NCI-H1105 (cell line): Measurements from ENCODE around the gene PDXP.
"Not testable (repeated sequence)": the region's sequence is repeated elsewhere in the genome, so short reads cannot be mapped to it uniquely, and the experiment has no call there.

Experiments
- DNase-seq: peaks from one replicate; lab custom pipeline; 2025; lab: John Stamatoyannopoulos, UW

The PDXP gene

GRCh38 chr22:37674951-37675929 is 16.7 kb downstream of the PDXP start, which contains the start of gene LGALS1:
Gene LGALS1 (plus strand): TSS chr22:37675636. CDS start chr22:37675703, 67 bp downstream.
- peak; percentile 67 for DNase-seq

- DNase-seq = no peak
Observed at GRCh38 chr22:37675930-37676735, 17.6 kb downstream of the PDXP start.

GRCh38 chr22:37676736-37677492 is 18.4 kb downstream of the PDXP start:
- no peak for DNase-seq

GRCh38 chr22:37677493-37677974 is 19.0 kb downstream of the PDXP start:
- no peak for DNase-seq

- no peak for DNase-seq
Observed at GRCh38 chr22:37678372-37678771, 19.8 kb downstream of the PDXP start.

- no peak for DNase-seq
Observed at GRCh38 chr22:37679670-37680069, 21.1 kb downstream of the PDXP start.

- no peak for DNase-seq
Observed at GRCh38 chr22:37680191-37680851, 21.8 kb downstream of the PDXP start.

- no peak for DNase-seq
Observed at GRCh38 chr22:37681001-37681424, 22.5 kb downstream of the PDXP start.

- peak; percentile 27 for DNase-seq
Observed at GRCh38 chr22:37681556-37682049, 23.1 kb downstream of the PDXP start.

GRCh38 chr22:37684803-37685615 is 26.5 kb downstream of the PDXP start:
- no peak for DNase-seq

GRCh38 chr22:37686002-37686982 is 27.8 kb downstream of the PDXP start, which contains the start of gene NOL12:
Gene NOL12 (plus strand): TSS chr22:37686343. CDS start chr22:37686393, 50 bp downstream.
- DNase-seq = peak; percentile 69

GRCh38 chr22:37690407-37690806 is 31.9 kb downstream of the PDXP start:
- DNase-seq = no peak

GRCh38 chr22:37690901-37691504 is 32.5 kb downstream of the PDXP start:
- DNase-seq = no peak

GRCh38 chr22:37692627-37693285 is 34.2 kb downstream of the PDXP start:
- DNase-seq = no peak

- DNase-seq = not testable (repeated sequence)
Observed at GRCh38 chr22:37694131-37694530, 35.6 kb downstream of the PDXP start.

- not testable (repeated sequence) for DNase-seq
Observed at GRCh38 chr22:37696260-37696656, 37.7 kb downstream of the PDXP start.

GRCh38 chr22:37696657-37697537 is 38.4 kb downstream of the PDXP start, which contains the start of gene TRIOBP:
Gene TRIOBP (plus strand): TSS chr22:37697048. CDS start chr22:37701366, 4,318 bp downstream.
- DNase-seq = no peak
